CD4-positive, alpha-beta T cell (primary cell): ENCODE results near the gene MSMO1. TPM values are rescaled to one million over a fixed set of nuclear protein-coding genes. Genes with fewer than 3 reads are reported as not detected.

Experiments used
- ATAC-seq: fragments of 200-7000 bp; cut with Tn5 transposase; one replicate; pipeline ENCODE4 v1.10.0; 2022; ENCODE audit warnings: mild to moderate bottlenecking; ENCODE audit not compliant: poor library complexity
- CTCF ChIA-PET: fragments of 350-600 bp; sonication (Branson Sonifier 250); formaldehyde crosslinking; loops from one replicate; lab custom pipeline; 2021; ENCODE audit warnings: antibody characterized with exemption, inconsistent platforms; lab: Charles Lee
- POLR2A ChIA-PET: fragments of 350-600 bp; sonication (Branson Sonifier 250); formaldehyde crosslinking; loops from one replicate; lab custom pipeline; 2021; ENCODE audit warnings: antibody characterized with exemption, inconsistent platforms; lab: Charles Lee
- DNase-seq, 14 experiments: peaks; one replicate each; pipeline ENCODE4 v3.0.0-alpha.2; 2013 to 2020; ENCODE audit warnings: mixed read lengths in 2 of 14
- H3K27ac ChIP-seq, 2 donors: one replicate each; pipeline versions ENCODE4 v1.5.1 to v1.7.0; 2013; ENCODE audit warnings: low read length in 2 of 2, low read depth in 1 of 2, mild to moderate bottlenecking in 1 of 2
- H3K27me3 ChIP-seq, 2 experiments: 1 replicate in 1 of 2; 2 replicates in 1 of 2; pipeline versions ENCODE4 v1.6.1 to v1.7.0; 2013; ENCODE audit warnings: low read length in 2 of 2, control low read depth in 1 of 2, mild to moderate bottlenecking in 1 of 2, moderate library complexity in 1 of 2; ENCODE audit not compliant: insufficient read depth in 2 of 2, control insufficient read depth in 1 of 2
- H3K36me3 ChIP-seq: one replicate; pipeline ENCODE4 v1.6.1; 2013; ENCODE audit warnings: low read length, control low read depth; ENCODE audit not compliant: insufficient read depth
- H3K4me1 ChIP-seq: one replicate; pipeline ENCODE4 v1.6.1; 2013; ENCODE audit warnings: low read length, control low read depth; ENCODE audit not compliant: insufficient read depth
- H3K4me3 ChIP-seq: one replicate; pipeline ENCODE4 v1.5.1; 2013; ENCODE audit warnings: mild to moderate bottlenecking, low read length, moderate library complexity
- H3K9me3 ChIP-seq, 2 experiments: 1 replicate in 1 of 2; 2 replicates in 1 of 2; pipeline versions ENCODE4 v1.6.1 to v1.7.0; 2013; ENCODE audit warnings: low read length in 2 of 2, mild to moderate bottlenecking in 2 of 2, control low read depth in 1 of 2, moderate library complexity in 1 of 2; ENCODE audit not compliant: control insufficient read depth in 1 of 2, insufficient read depth in 1 of 2
- H3K27ac Mint-ChIP-seq: one replicate; pipeline ENCODE4 v1.8.0; 2020; ENCODE audit warnings: mixed read lengths
- H3K27me3 Mint-ChIP-seq: one replicate; pipeline ENCODE4 v1.8.0; 2021; ENCODE audit warnings: mixed read lengths
- H3K36me3 Mint-ChIP-seq: one replicate; pipeline ENCODE4 v1.8.0; 2021; ENCODE audit warnings: low read depth, mixed read lengths
- H3K4me1 Mint-ChIP-seq: one replicate; pipeline ENCODE4 v1.8.0; 2021; ENCODE audit warnings: low read depth, mixed read lengths
- H3K4me3 Mint-ChIP-seq: one replicate; pipeline ENCODE4 v1.8.0; 2020; ENCODE audit warnings: mild to moderate bottlenecking, mixed read lengths
- H3K9me3 Mint-ChIP-seq: one replicate; pipeline ENCODE4 v1.8.0; 2020; ENCODE audit warnings: mixed read lengths
- CTCF ChIP-seq: fragments of 200-600 bp; IDR thresholded peaks from one replicate; pipeline ENCODE4 v1.8.0; 2022; ENCODE audit warnings: antibody characterized with exemption, mild to moderate bottlenecking
- intact Hi-C, 2 experiments: fragments of 100-400 bp; cut with DNase I in 1 of 2; cut with micrococcal nuclease in 1 of 2; formaldehyde crosslinking; loops; one replicate each; pipeline versions ENCODE4 v1.15.1 to v1.9.0; 2023 to 2025; cut with DNase I, micrococcal nuclease
- total RNA-seq, 174 experiments: library from RNA in 2 of 174; stranded (reverse) in 2 of 174; gene quantifications; one replicate each; pipeline ENCODE4 v1.2.3 and lab custom pipeline; 2021 to 2026

The MSMO1 gene
- total RNA-seq, 2 experiments from 2014 or later: 13.3 to 15.1 TPM

GRCh38 chr4:165370530-165370929 lies 43.1 kb downstream of the MSMO1 start:
- no peak for ATAC-seq
- H3K9me3 Mint-ChIP-seq: peaks cover 8% of the 10 kb centered on the region
- DNase-seq: no peak
- H3K4me1 ChIP-seq: no peaks in the 10 kb centered on the region
- intact Hi-C loops: no loop called here
- no peak overlapping the region for H3K4me3 ChIP-seq
- peaks cover 3 to 11% of the 10 kb centered on the region in 2 experiments for H3K27me3 ChIP-seq
- no peak overlapping the region for H3K4me3 Mint-ChIP-seq
- no peak overlapping the region for H3K27ac Mint-ChIP-seq
- ChIA-PET POLR2A (no interaction called here), CTCF (no interaction called here)
- H3K36me3 Mint-ChIP-seq: no peaks in the 10 kb centered on the region
- H3K36me3 ChIP-seq: no peaks in the 10 kb centered on the region
- peaks cover 22% of the 10 kb centered on the region for H3K27me3 Mint-ChIP-seq
- TF ChIP-seq CTCF: no peak
- no peaks in the 10 kb centered on the region for H3K4me1 Mint-ChIP-seq
- H3K9me3 ChIP-seq: no peaks in the 10 kb centered on the region
- no peak overlapping the region for H3K27ac ChIP-seq

- H3K9me3 ChIP-seq: no peaks in the 10 kb centered on the region
- H3K27ac ChIP-seq: no peak overlapping the region
- ChIA-PET CTCF (no interaction called here), POLR2A (no interaction called here)
- DNase-seq: no peak
- Mint-ChIP-seq H3K4me1 (no peaks in the 10 kb centered on the region), H3K4me3 (no peak overlapping the region), H3K36me3 (no peaks in the 10 kb centered on the region), H3K9me3 (peaks cover 8% of the 10 kb centered on the region), H3K27me3 (peaks cover 67% of the 10 kb centered on the region), H3K27ac (no peak overlapping the region)
- H3K36me3 ChIP-seq: no peaks in the 10 kb centered on the region
- no peak overlapping the region for H3K4me3 ChIP-seq
- TF ChIP-seq CTCF: no peak
- no peak for ATAC-seq
- intact Hi-C loops: no loop called here
- peaks cover 7% of the 10 kb centered on the region for H3K4me1 ChIP-seq
- H3K27me3 ChIP-seq: peaks cover 17 to 46% of the 10 kb centered on the region in 2 experiments
These were observed 48.0 kb downstream of the MSMO1 start for GRCh38 chr4:165375465-165375864.

DNA sequence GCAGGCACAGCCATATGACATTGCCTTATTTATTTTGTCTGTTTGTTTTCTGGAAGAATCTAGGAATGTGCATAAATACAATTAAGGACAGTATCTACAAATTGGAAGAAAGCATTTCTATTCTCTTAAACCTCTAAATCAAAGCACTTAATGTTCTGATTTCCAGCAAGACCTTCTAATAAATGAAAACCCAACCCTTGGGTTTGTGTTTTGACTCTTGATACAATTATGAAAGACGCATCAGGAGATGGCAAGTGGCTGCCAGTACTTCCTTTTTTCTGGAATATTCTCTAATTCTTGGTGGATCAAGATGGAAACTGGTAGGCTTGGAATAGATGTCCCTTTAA lies 50.9 kb downstream of the MSMO1 start:
- POLR2A ChIA-PET: no interaction called here
- Mint-ChIP-seq H3K4me1 (no peaks in the 10 kb centered on the region), H3K27me3 (peaks cover 85% of the 10 kb centered on the region), H3K9me3 (peaks cover 8% of the 10 kb centered on the region), H3K4me3 (peak overlapping the region; percentile 62), H3K36me3 (no peaks in the 10 kb centered on the region), H3K27ac (no peak overlapping the region)
- H3K4me1 ChIP-seq: peaks cover 7% of the 10 kb centered on the region
- CTCF ChIA-PET: interaction anchor here (1.0 kb wide), 1 partner anchor 20 kb away, joined by 3 read pairs; no protein-coding TSS in a partner anchor
- intact Hi-C loops: no loop called here
- H3K9me3 ChIP-seq: no peaks in the 10 kb centered on the region
- H3K27ac ChIP-seq: no peak overlapping the region
- peak overlapping the region; percentile 42 for H3K4me3 ChIP-seq
- ATAC-seq (no peak), DNase-seq (no peak)
- no peaks in the 10 kb centered on the region for H3K36me3 ChIP-seq
- peaks cover 17 to 58% of the 10 kb centered on the region in 2 experiments for H3K27me3 ChIP-seq
- no peak for TF ChIP-seq CTCF
